GM19468 (cell line): ENCODE measurements around the gene MARCHF3.

Source experiments
- ATAC-seq: cut with Tn5 transposase; IDR thresholded peaks from one replicate; pipeline ENCODE4 v1.9.1; 2021; ENCODE audit warnings: mild to moderate bottlenecking, moderate library complexity, moderate number of reproducible peaks; ENCODE audit not compliant: unreplicated experiment; ENCODE audit errors: extremely low read depth

The MARCHF3 gene

DNA sequence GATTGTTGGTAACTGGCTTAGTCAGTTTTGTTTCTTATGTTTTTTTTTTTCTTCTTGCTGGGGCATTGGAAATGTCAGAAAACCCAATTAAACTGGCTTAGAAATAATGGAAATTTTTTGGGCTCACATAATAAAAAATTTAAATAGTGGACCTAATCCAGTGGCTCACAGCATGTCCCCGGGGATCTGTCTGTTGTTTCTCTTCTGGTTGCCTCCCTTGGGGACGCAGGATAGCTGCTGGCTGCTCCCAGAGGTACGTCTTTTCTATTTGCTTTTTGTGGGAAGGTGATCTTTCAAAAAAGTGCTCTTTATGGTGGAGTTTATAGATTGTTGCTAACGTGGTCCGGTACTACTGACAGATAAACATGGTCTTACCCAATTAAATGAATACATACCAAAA, 201.3 kb downstream of the MARCHF3 start:
- no peak for ATAC-seq

DNA sequence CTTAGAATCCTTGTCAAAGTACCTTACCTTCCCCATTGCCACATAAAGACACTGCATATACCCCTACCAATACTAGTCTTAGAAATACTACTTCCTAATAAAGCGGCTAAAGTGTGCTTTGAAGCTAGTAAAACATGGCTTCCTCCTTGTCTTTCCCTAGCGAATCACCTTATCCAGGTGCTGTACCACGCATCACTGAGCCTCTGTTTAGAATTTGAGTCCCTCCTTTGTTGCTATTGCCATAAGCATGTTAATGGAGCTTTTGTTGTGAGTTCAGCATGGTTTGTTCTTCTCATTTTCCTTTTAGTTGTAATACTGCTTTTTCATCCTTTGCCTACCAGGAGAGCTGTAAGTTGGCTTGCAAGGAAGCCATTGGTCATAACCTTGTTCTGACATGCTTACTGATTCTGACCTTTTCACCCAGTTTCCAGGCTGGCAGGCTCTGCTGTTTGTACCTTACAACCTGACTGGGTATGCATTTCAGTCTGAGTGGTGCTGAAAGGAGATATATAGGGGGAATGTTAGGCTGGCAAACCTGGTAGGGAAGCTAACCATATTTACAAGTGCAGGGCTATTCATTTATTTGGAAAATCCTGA, 203.6 kb downstream of the MARCHF3 start:
- ATAC-seq: no peak

GRCh38 chr5:126819253-126819652, 211.1 kb downstream of the MARCHF3 start:
- ATAC-seq: no peak

- ATAC-seq: no peak
Observed at GRCh38 chr5:126818736-126819135, 211.6 kb downstream of the MARCHF3 start.
